ENCODE measurements around the gene PITPNC1. TPM values are rescaled to one million over a fixed set of nuclear protein-coding genes. Genes with fewer than 3 reads are reported as not detected.
"Not testable (repeated sequence)": the region's sequence is repeated elsewhere in the genome, so short reads cannot be mapped to it uniquely, and the experiment has no call there.

The PITPNC1 gene
- total RNA-seq, 4 donors from 2014 or later = 9.1 to 15.1 (median 13.3) TPM

- no peaks in the 10 kb centered on the region for H3K27me3 ChIP-seq
- TF ChIP-seq POLR2A (IDR thresholded peaks at IDR 0.05) (no peak), CTCF (IDR thresholded peaks at IDR 0.05) (no peak)
- no peaks in the 10 kb centered on the region for H3K9me3 ChIP-seq
- intact Hi-C loops (cut with DNase I) = no loop called here
- H3K4me1 ChIP-seq = peaks cover 0 to 8% (median 4%) of the 10 kb centered on the region in 3 donors
- no peak for DNase-seq
- WGBS, 2 donors = 90 to 96% methylated on average over 7 to 9 of the region's 9 CpGs
- H3K27ac ChIP-seq = no peak overlapping the region
- no peaks in the 10 kb centered on the region for H3K36me3 ChIP-seq
- no peak overlapping the region for H3K4me3 ChIP-seq
Observed at GRCh38 chr17:67401106-67401505, 24.0 kb downstream of the PITPNC1 start.

GRCh38 chr17:67401598-67402504 is 24.8 kb downstream of the PITPNC1 start:
- no peak for DNase-seq
- Histone ChIP-seq H3K36me3 (no peaks in the 10 kb centered on the region), H3K27ac (no peak overlapping the region), H3K27me3 (no peaks in the 10 kb centered on the region), H3K9me3 (no peaks in the 10 kb centered on the region), H3K4me3 (no peak overlapping the region), H3K4me1 (peaks cover 0 to 8% (median 4%) of the 10 kb centered on the region in 3 donors)
- TF ChIP-seq POLR2A (IDR thresholded peaks at IDR 0.05) (no peak), CTCF (IDR thresholded peaks at IDR 0.05) (no peak)
- WGBS, 2 donors = 85 to 92% methylated on average over 15 to 16 of the region's 16 CpGs
- intact Hi-C loops (cut with DNase I) = no loop called here

- intact Hi-C loops (cut with DNase I) = no loop called here
- DNase-seq = no peak
- Histone ChIP-seq H3K4me3 (no peak overlapping the region), H3K9me3 (no peaks in the 10 kb centered on the region), H3K27ac (no peak overlapping the region), H3K36me3 (no peaks in the 10 kb centered on the region), H3K4me1 (peaks cover 0 to 8% (median 4%) of the 10 kb centered on the region in 3 donors), H3K27me3 (no peaks in the 10 kb centered on the region)
- no peak for TF ChIP-seq CTCF (IDR thresholded peaks at IDR 0.05)
- no peak for TF ChIP-seq POLR2A (IDR thresholded peaks at IDR 0.05)
- 84 to 86% methylated on average over 1 to 2 of the region's 2 CpGs for WGBS, 2 donors
Observed at GRCh38 chr17:67403065-67403464, 26.0 kb downstream of the PITPNC1 start.

DNA sequence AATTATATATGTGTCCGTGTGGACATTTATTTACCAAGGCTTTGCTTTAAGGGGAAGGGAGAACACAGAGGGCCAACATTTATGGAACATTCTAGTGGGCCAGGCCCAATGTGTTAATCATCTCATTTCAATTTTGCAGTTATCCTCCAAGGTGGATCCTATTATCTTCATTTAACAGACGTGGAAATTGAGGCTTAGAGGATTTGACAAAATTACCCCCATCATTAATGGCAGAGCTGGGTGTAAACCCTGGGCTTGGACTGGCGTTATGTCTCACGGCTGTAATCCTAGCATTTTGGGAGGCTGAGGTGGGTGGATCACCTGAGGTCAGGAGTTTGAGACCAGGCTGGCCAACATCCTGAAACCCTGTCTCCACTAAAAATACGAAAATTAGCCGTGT is 26.4 kb downstream of the PITPNC1 start:
- H3K4me1 ChIP-seq = peaks cover 0 to 8% (median 4%) of the 10 kb centered on the region in 3 donors
- TF ChIP-seq CTCF (IDR thresholded peaks at IDR 0.05) (no peak), POLR2A (IDR thresholded peaks at IDR 0.05) (no peak)
- no peaks in the 10 kb centered on the region for H3K9me3 ChIP-seq
- no peak overlapping the region for H3K4me3 ChIP-seq
- 92 to 96% methylated on average over 4 to 5 of the region's 6 CpGs for WGBS, 2 donors
- no peak for DNase-seq
- H3K27ac ChIP-seq = no peak overlapping the region
- no peaks in the 10 kb centered on the region for H3K27me3 ChIP-seq
- no peaks in the 10 kb centered on the region for H3K36me3 ChIP-seq
- intact Hi-C loops (cut with DNase I) = no loop called here

DNA sequence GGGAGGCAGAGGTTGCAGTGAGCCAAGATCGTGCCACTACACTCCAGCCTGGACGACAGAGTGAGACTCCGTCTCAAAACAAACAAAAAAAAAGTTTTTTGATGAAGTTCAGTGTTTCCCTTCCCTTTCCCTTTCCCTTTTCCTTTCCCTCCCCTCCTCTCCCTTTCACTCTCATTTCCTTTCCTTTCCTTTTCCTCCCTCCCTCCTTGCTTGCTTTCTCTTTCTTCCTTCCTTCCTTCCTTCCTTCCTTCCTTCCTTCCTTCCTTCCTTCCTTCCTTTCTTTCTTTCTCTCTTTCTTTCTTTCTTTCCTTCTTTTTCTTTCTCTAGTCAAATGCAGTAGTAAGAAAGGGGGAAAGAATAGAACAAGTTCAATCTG is 31.4 kb downstream of the PITPNC1 start:
- H3K27ac ChIP-seq; H3K36me3 ChIP-seq; DNase-seq; H3K27me3 ChIP-seq; H3K9me3 ChIP-seq; H3K4me3 ChIP-seq; intact Hi-C loops (cut with DNase I): not testable (repeated sequence)
- whole genome bisulfite sequencing, 2 donors = 42 to 85% methylated on average over 3 of the region's 3 CpGs
- H3K4me1 ChIP-seq = peaks cover 0 to 22% (median 3%) of the 10 kb centered on the region in 3 donors

Data from esophagus squamous epithelium (tissue), 5 donors.